ENCODE results near the gene TAPT1. TPM values are rescaled to one million over a fixed set of nuclear protein-coding genes. Genes with fewer than 3 reads are reported as not detected.

TAPT1 gene
- total and polyA plus RNA-seq, 9 of the 15 experiments (the other 6 are each of a cell fraction or from before 2014, with no cell fraction given) = 1.6 to 36.7 (median 20.7) TPM

DNA sequence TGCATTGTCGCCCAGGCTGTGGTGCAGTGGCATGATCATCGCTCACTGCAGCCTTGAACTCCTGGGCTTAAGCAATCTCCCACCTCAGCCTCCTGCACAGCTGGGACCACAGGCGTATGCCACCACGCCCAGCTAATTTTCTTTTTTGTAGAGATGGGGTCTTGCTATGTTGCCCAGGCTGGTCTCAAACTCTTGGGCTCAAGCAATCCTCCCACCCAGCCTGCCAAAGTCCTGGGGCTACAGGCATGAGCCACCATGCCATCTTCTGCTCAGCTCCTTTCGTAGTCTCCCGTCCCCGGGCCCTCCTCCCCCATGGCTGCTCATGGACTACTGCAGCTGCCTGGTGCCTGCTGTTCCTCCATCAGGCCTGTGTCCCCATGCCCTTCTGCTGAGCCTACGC, 58.1 kb downstream of the TAPT1 start:
- no peak for FAIRE-seq
- no peak overlapping the region for H2AFZ ChIP-seq (ENCODE audit: low read depth, low read length)
- H3K9ac ChIP-seq (ENCODE audit: insufficient read depth in 1 of 2, low read depth in 2 of 2, low read length in 2 of 2) = no peak overlapping the region
- no peaks in the 10 kb centered on the region for H3K9me1 ChIP-seq (ENCODE audit: control insufficient read depth, insufficient read depth, low read length)
- DNase-seq (ENCODE audit: extremely low read depth in 1 of 4, low spot score in 3 of 4) = no peak
- H3K9me3 ChIP-seq (replicated peaks; ENCODE audit: control insufficient read depth, insufficient read depth, low read depth, low read length) = no peaks in the 10 kb centered on the region
- H3K27ac ChIP-seq (ENCODE audit: extremely low read depth, low read depth, low read length) = no peak overlapping the region
- no TSS peak for BruUV-seq (replicated peaks)
- no peaks in the 10 kb centered on the region for H4K20me1 ChIP-seq (replicated peaks; ENCODE audit: control insufficient read depth, insufficient read depth, low read length)
- H3K79me2 ChIP-seq (ENCODE audit: control insufficient read depth, insufficient read depth, low read length) = no peaks in the 10 kb centered on the region
- no peak for TF ChIP-seq KDM2B (CRISPR knock-in tag; IDR thresholded peaks at IDR 0.05)
- TF ChIP-seq ZNF121 (CRISPR knock-in tag; conservative IDR thresholded peaks at IDR 0.05) = peak; percentile 46
- TF ChIP-seq, protein P1, sequence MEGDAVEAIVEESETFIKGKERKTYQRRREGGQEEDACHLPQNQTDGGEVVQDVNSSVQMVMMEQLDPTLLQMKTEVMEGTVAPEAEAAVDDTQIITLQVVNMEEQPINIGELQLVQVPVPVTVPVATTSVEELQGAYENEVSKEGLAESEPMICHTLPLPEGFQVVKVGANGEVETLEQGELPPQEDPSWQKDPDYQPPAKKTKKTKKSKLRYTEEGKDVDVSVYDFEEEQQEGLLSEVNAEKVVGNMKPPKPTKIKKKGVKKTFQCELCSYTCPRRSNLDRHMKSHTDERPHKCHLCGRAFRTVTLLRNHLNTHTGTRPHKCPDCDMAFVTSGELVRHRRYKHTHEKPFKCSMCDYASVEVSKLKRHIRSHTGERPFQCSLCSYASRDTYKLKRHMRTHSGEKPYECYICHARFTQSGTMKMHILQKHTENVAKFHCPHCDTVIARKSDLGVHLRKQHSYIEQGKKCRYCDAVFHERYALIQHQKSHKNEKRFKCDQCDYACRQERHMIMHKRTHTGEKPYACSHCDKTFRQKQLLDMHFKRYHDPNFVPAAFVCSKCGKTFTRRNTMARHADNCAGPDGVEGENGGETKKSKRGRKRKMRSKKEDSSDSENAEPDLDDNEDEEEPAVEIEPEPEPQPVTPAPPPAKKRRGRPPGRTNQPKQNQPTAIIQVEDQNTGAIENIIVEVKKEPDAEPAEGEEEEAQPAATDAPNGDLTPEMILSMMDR (IDR thresholded peaks at IDR 0.05 in 2 of 3, conservative IDR thresholded peaks at IDR 0.05 in 1 of 3; ENCODE audit: insufficient read depth in 2 of 3, low read depth in 1 of 3, low read length in 3 of 3) = no peak
- TF ChIP-seq, protein P2, sequence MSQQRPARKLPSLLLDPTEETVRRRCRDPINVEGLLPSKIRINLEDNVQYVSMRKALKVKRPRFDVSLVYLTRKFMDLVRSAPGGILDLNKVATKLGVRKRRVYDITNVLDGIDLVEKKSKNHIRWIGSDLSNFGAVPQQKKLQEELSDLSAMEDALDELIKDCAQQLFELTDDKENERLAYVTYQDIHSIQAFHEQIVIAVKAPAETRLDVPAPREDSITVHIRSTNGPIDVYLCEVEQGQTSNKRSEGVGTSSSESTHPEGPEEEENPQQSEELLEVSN (IDR thresholded peaks at IDR 0.05; ENCODE audit: borderline replicate concordance in 1 of 2, extremely low read depth in 1 of 2, insufficient read depth in 1 of 2, insufficient read length in 1 of 2, low read depth in 1 of 2, low read length in 1 of 2, poor library complexity in 1 of 2, severe bottlenecking in 1 of 2) = no peak
- in situ Hi-C loops (cut with MboI) = no loop called here
- no peaks in the 10 kb centered on the region for H3K27me3 ChIP-seq (ENCODE audit: control insufficient read depth in 2 of 2, insufficient read depth in 2 of 2, low read length in 2 of 2)
- H3K36me3 ChIP-seq (ENCODE audit: control insufficient read depth, insufficient read depth, low read length) = peaks cover 68% of the 10 kb centered on the region
- WGBS (ENCODE audit: insufficient coverage, low coverage, missing lambda C conversion rate) = 80% methylated on average over 7 of the region's 8 CpGs
- no peak for ATAC-seq
- H3K4me2 ChIP-seq (ENCODE audit: insufficient read depth, low read length) = no peak overlapping the region
- H3K4me3 ChIP-seq = no peak overlapping the region
- ChIA-PET CTCF (ENCODE audit: low intra/inter-chr PET ratio) (no interaction called here), POLR2A (interaction anchor here (0.6 kb wide), 1 partner anchor 37 kb away, joined by 3 read pairs; no protein-coding TSS in a partner anchor)
- H3K4me1 ChIP-seq (replicated peaks in 1 of 2; ENCODE audit: control insufficient read depth in 2 of 2, insufficient read depth in 2 of 2, low read length in 2 of 2) = no peaks in the 10 kb centered on the region
- intact Hi-C loops (cut with micrococcal nuclease) = no loop called here

All from K562 (cell line).